ENCODE data around the gene GPR68.
"Not testable (repeated sequence)": the region's sequence is repeated elsewhere in the genome, so short reads cannot be mapped to it uniquely, and the experiment has no call there.

GPR68 gene

DNA sequence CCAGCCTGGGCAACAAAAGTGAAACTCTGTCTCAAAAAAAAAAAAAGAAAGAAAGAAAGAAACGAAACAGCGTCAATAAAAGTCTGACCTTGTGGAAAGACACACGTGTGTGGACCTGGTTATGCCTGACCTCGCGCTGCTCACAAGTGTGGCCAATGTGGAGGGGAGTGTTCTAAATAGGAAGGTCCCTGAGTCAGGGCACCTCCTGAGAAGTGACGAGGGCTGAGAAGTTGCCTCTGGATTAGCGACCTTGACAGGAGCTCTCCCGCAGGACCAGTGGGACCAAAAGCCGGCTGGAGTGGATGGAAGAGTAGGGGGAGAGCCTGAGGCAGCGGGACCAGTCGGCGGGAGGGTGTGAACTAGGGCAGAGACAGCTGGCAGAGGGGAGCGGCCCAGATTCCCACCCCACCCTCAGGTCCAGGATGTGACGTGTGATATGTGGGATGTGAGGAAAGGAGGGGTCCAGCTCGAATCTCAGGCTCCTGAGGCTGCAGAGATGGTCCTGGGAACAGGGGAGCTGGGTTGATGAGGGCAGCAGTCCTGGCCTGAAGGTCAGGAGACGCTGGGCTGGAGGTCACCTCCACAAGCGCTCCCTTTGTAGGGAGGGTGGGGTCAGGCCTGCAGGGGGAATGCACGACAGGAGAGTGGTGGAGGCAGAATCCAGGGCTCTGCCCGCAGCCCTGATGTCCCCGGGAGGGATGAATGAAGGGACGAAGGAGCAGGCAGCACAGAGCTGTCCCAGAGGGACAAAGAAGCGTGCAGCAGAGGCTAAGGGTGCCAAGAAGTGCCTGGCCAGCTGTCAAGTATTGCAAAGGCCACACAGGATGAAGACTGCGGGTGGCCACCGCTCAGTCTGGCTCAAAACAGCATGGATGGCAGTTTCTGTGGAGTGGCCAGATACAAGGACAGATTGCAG is 24.8 kb upstream of the GPR68 start:
- FAIRE-seq (no peak), DNase-seq (ENCODE audit: insufficient read length, low spot score) (no peak)

DNA sequence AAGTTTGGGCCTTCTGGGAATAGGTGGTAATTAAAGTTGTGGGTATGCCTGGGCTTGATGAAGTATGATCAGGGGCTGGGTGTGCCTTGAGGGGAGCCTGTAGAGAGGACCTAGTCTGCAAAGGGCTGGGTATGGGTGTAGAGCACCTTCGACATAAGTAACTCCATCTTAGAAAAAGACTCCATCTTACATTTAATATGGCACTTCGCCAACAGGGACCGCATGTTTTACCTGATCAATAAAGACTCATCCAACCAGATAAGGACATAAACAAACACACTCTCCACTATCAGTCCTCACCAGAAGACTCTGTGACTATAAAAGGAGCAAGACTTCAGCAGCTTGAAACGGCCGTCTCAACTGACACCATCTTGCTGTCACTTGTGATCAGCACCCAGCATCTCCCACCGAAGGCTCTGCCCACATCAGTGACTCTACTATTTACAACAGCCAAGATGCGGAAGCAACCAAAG is 23.5 kb upstream of the GPR68 start:
- FAIRE-seq: no peak
- no peak for TF ChIP-seq POLR2A (IDR thresholded peaks at IDR 0.05; ENCODE audit: low read depth, low read length)
- TF ChIP-seq POU2F2 (IDR thresholded peaks at IDR 0.05; ENCODE audit: low read depth, low read length): no peak
- TF ChIP-seq SPI1 (IDR thresholded peaks at IDR 0.05; ENCODE audit: low read depth, low read length): no peak
- no peak for TF ChIP-seq POLR2AphosphoS5 (IDR thresholded peaks at IDR 0.05; ENCODE audit: low read depth, low read length)
- TF ChIP-seq TAF1 (IDR thresholded peaks at IDR 0.05; ENCODE audit: low read depth, low read length): no peak
- no peak for TF ChIP-seq PAX5 (IDR thresholded peaks at IDR 0.05; ENCODE audit: insufficient read depth, low read length, severe bottlenecking)
- no peak for DNase-seq (ENCODE audit: insufficient read length, low spot score)

More for the DNA sequence above, 24.8 kb upstream of the GPR68 start:
- TF ChIP-seq SPI1 (IDR thresholded peaks at IDR 0.05; ENCODE audit: low read depth, low read length) (no peak), POU2F2 (IDR thresholded peaks at IDR 0.05; ENCODE audit: low read depth, low read length) (no peak), POLR2AphosphoS5 (IDR thresholded peaks at IDR 0.05; ENCODE audit: low read depth, low read length) (no peak), PAX5 (IDR thresholded peaks at IDR 0.05; ENCODE audit: insufficient read depth, low read length, severe bottlenecking) (no peak), TAF1 (IDR thresholded peaks at IDR 0.05; ENCODE audit: low read depth, low read length) (no peak), POLR2A (IDR thresholded peaks at IDR 0.05; ENCODE audit: low read depth, low read length) (no peak)

DNA sequence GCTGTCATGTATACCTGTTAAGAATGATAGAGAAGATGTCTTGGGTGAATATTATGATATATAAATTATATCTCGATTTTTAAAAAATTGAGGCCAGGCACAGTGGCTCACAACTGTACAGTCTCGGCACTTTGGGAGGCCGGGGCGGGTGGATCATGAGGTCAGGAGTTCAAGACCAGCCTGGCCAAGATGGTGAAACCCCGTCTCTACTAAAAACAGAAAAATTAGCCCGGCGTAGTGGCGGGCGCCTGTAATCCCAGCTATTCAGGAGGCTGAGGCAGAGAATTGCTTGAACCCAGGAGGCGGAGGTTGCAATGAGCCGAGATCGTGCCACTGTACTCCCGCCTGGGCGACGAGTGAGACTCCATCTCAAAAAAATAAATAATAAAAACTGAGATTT is 21.8 kb upstream of the GPR68 start:
- DNase-seq (ENCODE audit: insufficient read length, low spot score); FAIRE-seq: not testable (repeated sequence)

DNA sequence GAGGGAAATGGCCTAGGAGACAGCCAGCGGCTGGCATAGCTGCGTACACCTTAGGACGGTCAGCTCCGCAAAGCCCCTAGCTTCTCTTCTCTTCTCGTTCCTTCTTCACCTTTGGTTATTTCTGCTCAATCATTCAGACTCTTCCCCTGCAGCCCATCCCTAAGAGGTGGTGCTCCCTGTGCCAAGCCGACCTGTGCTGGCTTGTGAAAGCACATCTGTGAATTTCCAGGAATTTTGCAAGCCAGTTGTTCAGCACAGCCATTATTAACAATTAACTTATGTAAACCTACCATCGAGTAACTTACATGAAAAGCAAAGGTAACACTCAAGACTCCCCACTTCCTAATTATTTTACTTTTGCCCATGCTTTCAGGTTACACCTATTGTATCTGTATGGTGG is 20.9 kb upstream of the GPR68 start:
- DNase-seq (ENCODE audit: insufficient read length, low spot score) (no peak), FAIRE-seq (no peak)
- TF ChIP-seq POU2F2 (IDR thresholded peaks at IDR 0.05; ENCODE audit: low read depth, low read length) (no peak), SPI1 (IDR thresholded peaks at IDR 0.05; ENCODE audit: low read depth, low read length) (no peak), POLR2AphosphoS5 (IDR thresholded peaks at IDR 0.05; ENCODE audit: low read depth, low read length) (no peak; the same call in 1 of the 2 replicates)

DNA sequence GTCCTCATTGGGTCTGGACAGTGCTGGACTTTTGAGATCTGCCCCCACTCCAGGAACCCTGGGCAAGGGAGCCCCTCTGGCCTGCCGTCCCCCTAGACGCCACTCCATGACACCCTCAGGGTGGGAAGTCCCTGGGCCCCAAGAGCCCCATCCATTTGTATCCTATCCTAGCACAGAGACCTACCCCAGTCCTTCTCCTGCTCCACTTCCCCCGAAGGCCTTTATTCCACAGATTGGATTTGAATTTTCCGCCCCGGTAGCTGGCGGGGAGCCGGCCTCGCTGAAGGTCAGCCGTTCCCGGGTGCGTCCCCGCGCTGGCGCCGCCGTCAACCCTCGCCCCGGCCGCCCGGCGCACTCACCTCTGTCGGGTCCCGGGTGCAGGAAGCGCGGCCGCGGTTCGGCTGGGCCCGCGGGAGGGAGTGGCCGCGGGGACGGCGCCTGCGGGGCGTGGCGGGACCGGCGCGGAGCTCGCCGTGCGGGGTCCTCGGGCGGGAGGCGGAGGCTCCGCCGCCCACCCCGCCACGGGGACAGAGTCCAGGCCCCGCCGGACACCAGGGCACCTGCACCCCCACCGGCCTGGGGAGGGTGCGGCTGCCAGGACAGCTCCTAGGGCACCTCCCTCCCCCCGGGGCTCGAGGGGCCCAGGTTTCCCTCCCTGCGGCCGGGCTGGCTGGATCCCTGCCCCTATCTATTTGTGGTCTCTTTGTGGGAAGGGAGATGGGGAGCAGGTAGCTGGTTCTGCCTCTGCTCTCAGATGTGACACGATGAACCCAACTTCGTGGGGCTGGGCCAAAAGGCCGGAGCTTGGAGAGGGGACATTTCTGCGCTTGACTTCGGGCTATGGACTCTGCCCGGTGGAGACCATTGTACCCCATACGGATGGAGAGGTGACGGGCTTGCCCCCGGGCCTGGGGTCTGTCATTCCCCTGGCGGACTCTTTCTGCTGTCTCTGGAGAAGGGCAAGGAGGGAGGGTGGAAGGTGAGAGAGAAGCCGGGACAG is 19.9 kb upstream of the GPR68 start:
- TF ChIP-seq SPI1 (IDR thresholded peaks at IDR 0.05; ENCODE audit: low read depth, low read length) (no peak), POLR2A (IDR thresholded peaks at IDR 0.05; ENCODE audit: low read depth, low read length) (no peak), PAX5 (IDR thresholded peaks at IDR 0.05; ENCODE audit: insufficient read depth, low read length, severe bottlenecking) (no peak), POU2F2 (IDR thresholded peaks at IDR 0.05; ENCODE audit: low read depth, low read length) (no peak), TAF1 (IDR thresholded peaks at IDR 0.05; ENCODE audit: low read depth, low read length) (no peak), POLR2AphosphoS5 (IDR thresholded peaks at IDR 0.05; ENCODE audit: low read depth, low read length) (no peak)
- FAIRE-seq (no peak), DNase-seq (ENCODE audit: insufficient read length, low spot score) (no peak)

DNA sequence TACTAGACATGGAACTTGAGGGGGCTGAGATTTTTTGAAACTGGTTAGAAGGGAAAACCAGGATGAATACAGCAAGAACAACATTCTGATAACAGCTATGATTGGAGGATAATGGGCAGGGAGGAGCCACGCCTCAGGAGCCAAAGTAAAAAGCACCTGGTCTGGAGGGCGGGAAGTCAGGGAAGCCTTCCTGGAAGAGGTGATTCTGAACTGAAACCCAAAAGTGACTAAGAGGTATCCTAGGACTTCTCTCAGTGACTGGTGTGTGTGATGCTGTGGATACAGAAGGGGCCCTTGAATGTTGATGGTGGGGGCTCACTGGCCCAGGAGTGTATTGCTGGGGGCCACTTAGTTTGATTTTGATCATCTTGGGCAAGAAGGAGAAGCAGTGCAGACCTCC is 18.8 kb upstream of the GPR68 start:
- no peak for DNase-seq (ENCODE audit: insufficient read length, low spot score)
- FAIRE-seq: no peak
- no peak for TF ChIP-seq TAF1 (IDR thresholded peaks at IDR 0.05; ENCODE audit: low read depth, low read length)
- no peak for TF ChIP-seq PAX5 (IDR thresholded peaks at IDR 0.05; ENCODE audit: insufficient read depth, low read length, severe bottlenecking)
- no peak for TF ChIP-seq POLR2AphosphoS5 (IDR thresholded peaks at IDR 0.05; ENCODE audit: low read depth, low read length)
- no peak for TF ChIP-seq POLR2A (IDR thresholded peaks at IDR 0.05; ENCODE audit: low read depth, low read length)
- no peak for TF ChIP-seq POU2F2 (IDR thresholded peaks at IDR 0.05; ENCODE audit: low read depth, low read length)
- TF ChIP-seq SPI1 (IDR thresholded peaks at IDR 0.05; ENCODE audit: low read depth, low read length): no peak

DNA sequence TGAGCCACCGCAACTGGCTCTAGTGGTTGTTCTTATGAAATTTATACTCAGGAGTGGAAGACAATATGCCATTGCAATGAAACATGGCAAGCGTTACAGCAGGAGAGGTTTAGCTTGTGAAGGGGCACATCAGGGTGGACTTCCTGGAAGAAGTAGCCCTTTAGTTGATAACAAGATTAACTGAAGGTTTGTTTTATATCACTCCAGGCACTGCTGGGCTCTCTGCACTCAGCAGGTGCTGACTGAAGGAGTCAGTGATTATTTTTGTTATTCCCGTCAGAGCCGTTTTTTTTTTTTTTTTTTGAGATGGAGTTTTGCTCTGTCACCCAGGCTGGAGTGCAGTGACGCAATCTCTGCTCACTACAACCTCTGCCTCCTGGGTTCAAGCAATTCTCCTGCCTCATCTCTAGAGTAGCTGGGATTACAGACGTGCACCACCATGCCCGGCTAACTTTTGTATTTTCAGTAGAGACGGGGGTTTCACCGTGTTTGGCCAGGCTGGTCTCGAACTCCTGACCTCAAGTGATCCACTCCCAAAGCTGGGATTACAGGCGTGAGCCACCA is 17.6 kb upstream of the GPR68 start:
- TF ChIP-seq POU2F2 (IDR thresholded peaks at IDR 0.05; ENCODE audit: low read depth, low read length) (no peak), POLR2A (IDR thresholded peaks at IDR 0.05; ENCODE audit: low read depth, low read length) (no peak), TAF1 (IDR thresholded peaks at IDR 0.05; ENCODE audit: low read depth, low read length) (no peak), PAX5 (IDR thresholded peaks at IDR 0.05; ENCODE audit: insufficient read depth, low read length, severe bottlenecking) (no peak), SPI1 (IDR thresholded peaks at IDR 0.05; ENCODE audit: low read depth, low read length) (no peak), POLR2AphosphoS5 (IDR thresholded peaks at IDR 0.05; ENCODE audit: low read depth, low read length) (no peak)
- FAIRE-seq (no peak), DNase-seq (ENCODE audit: insufficient read length, low spot score) (no peak)

DNA sequence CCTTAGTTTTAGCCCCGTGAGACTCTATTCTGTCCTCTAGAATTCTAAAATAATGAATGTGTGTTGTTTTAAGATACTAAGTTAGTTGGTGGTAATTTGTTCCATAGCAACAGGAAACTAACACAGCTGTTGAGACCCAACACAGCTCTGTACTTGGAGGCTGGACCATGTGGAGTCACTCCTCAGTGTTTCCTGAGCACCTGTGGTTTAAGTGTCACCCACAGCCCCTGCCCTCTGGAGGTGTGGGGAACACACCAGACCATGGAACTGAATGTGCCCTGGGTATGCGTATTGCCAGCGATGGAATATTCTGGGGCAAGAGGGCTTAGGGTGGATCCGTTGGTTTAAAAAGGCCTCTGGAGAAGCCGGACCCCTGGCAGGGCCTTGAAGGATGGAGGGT is 16.6 kb upstream of the GPR68 start:
- FAIRE-seq (no peak), DNase-seq (ENCODE audit: insufficient read length, low spot score) (no peak)
- TF ChIP-seq POLR2A (IDR thresholded peaks at IDR 0.05; ENCODE audit: low read depth, low read length): no peak
- no peak for TF ChIP-seq TAF1 (IDR thresholded peaks at IDR 0.05; ENCODE audit: low read depth, low read length)
- TF ChIP-seq POLR2AphosphoS5 (IDR thresholded peaks at IDR 0.05; ENCODE audit: low read depth, low read length): no peak
- TF ChIP-seq POU2F2 (IDR thresholded peaks at IDR 0.05; ENCODE audit: low read depth, low read length): no peak

DNA sequence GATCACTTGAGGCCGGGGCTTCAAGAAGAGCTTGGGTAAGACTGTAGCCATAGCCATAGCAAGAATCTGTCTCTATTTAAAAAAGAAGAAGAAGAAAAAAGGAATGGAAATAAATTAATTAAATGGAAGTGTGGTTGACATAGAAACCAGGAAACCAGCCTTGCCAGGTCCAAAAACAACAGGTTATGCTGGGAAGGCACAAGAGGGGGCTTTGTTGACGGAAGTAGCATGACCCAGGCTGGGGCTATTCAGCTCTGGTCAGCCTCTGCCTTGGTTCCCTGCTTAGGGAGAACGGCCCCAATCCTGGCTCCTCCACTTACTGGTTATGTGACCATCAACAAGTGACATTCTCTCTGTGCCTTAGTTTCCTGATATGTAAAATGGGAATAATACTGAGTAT is 14.4 kb upstream of the GPR68 start:
- no peak for DNase-seq (ENCODE audit: insufficient read length, low spot score)
- no peak for FAIRE-seq
- TF ChIP-seq POLR2A (IDR thresholded peaks at IDR 0.05; ENCODE audit: low read depth, low read length) (no peak), PAX5 (IDR thresholded peaks at IDR 0.05; ENCODE audit: insufficient read depth, low read length, severe bottlenecking) (no peak), TAF1 (IDR thresholded peaks at IDR 0.05; ENCODE audit: low read depth, low read length) (no peak), POLR2AphosphoS5 (IDR thresholded peaks at IDR 0.05; ENCODE audit: low read depth, low read length) (no peak), POU2F2 (IDR thresholded peaks at IDR 0.05; ENCODE audit: low read depth, low read length) (no peak), SPI1 (IDR thresholded peaks at IDR 0.05; ENCODE audit: low read depth, low read length) (no peak)
